ENCODE data around the gene ZNF273.

GRCh38 chr7:64959072-64959747, 56.1 kb downstream of the ZNF273 start:
- TF ChIP-seq, protein P1, sequence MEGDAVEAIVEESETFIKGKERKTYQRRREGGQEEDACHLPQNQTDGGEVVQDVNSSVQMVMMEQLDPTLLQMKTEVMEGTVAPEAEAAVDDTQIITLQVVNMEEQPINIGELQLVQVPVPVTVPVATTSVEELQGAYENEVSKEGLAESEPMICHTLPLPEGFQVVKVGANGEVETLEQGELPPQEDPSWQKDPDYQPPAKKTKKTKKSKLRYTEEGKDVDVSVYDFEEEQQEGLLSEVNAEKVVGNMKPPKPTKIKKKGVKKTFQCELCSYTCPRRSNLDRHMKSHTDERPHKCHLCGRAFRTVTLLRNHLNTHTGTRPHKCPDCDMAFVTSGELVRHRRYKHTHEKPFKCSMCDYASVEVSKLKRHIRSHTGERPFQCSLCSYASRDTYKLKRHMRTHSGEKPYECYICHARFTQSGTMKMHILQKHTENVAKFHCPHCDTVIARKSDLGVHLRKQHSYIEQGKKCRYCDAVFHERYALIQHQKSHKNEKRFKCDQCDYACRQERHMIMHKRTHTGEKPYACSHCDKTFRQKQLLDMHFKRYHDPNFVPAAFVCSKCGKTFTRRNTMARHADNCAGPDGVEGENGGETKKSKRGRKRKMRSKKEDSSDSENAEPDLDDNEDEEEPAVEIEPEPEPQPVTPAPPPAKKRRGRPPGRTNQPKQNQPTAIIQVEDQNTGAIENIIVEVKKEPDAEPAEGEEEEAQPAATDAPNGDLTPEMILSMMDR (IDR thresholded peaks at IDR 0.05), result no peak
- TF ChIP-seq POLR2A (IDR thresholded peaks at IDR 0.05), result no peak
